Liver (tissue), 9 donors: ENCODE data around the gene RPS6KA2. TPM values are rescaled to one million over a fixed set of nuclear protein-coding genes. Genes with fewer than 3 reads are reported as not detected.

Source experiments
- DNase-seq: peaks from one replicate; pipeline ENCODE4 v3.0.0-alpha.2; 2017; ENCODE audit warnings: low spot score
- H3K27ac ChIP-seq, 2 donors: one replicate each; pipeline ENCODE4 v1.7.0; 2013; ENCODE audit warnings: inconsistent platforms in 2 of 2, low read length in 2 of 2, control low read depth in 1 of 2, low read depth in 1 of 2, mild to moderate bottlenecking in 1 of 2
- H3K27me3 ChIP-seq, 4 donors: one replicate each; pipeline versions ENCODE4 v1.6.1 to v1.7.0; 2013; ENCODE audit warnings: low read length in 3 of 4, inconsistent platforms in 1 of 4, mild to moderate bottlenecking in 1 of 4, moderate library complexity in 1 of 4; ENCODE audit not compliant: control insufficient read depth in 4 of 4, insufficient read depth in 4 of 4
- H3K36me3 ChIP-seq, 4 donors: one replicate each; pipeline versions ENCODE4 v1.6.1 to v1.7.0; 2013; ENCODE audit warnings: low read length in 3 of 4, mild to moderate bottlenecking in 3 of 4, low read depth in 1 of 4, moderate library complexity in 1 of 4; ENCODE audit not compliant: control insufficient read depth in 4 of 4, insufficient read depth in 3 of 4
- H3K4me1 ChIP-seq, 4 donors: one replicate each; pipeline versions ENCODE4 v1.6.1 to v1.7.0; 2013; ENCODE audit warnings: low read length in 3 of 4, mild to moderate bottlenecking in 3 of 4, moderate library complexity in 1 of 4; ENCODE audit not compliant: control insufficient read depth in 4 of 4, insufficient read depth in 4 of 4
- H3K4me3 ChIP-seq, 3 donors: one replicate each; pipeline versions ENCODE4 v1.6.1 to v1.7.0; 2013; ENCODE audit warnings: low read length in 3 of 3, control low read depth in 1 of 3, low read depth in 1 of 3, mild to moderate bottlenecking in 1 of 3
- H3K9ac ChIP-seq, 2 donors: one replicate each; pipeline ENCODE4 v1.7.0; 2013; ENCODE audit warnings: low read length in 2 of 2, mild to moderate bottlenecking in 2 of 2, moderate library complexity in 2 of 2, control low read depth in 1 of 2, low read depth in 1 of 2
- H3K9me3 ChIP-seq, 4 donors: one replicate each; pipeline versions ENCODE4 v1.6.1 to v1.7.0; 2013; ENCODE audit warnings: low read length in 3 of 4; ENCODE audit not compliant: control insufficient read depth in 4 of 4
- ATF3 ChIP-seq: IDR thresholded peaks from 2 replicates; pipeline ENCODE4 v1.6.1; 2016; ENCODE audit warnings: antibody characterized with exemption
- EGR1 ChIP-seq, 2 donors: IDR thresholded peaks; 2 replicates each; pipeline ENCODE4 v1.6.1; 2016 to 2018; ENCODE audit warnings: antibody characterized with exemption in 2 of 2, low read depth in 2 of 2
- FOXA1 ChIP-seq: IDR thresholded peaks from 2 replicates; pipeline ENCODE4 v1.6.1; 2016; ENCODE audit warnings: antibody characterized with exemption
- FOXA2 ChIP-seq: IDR thresholded peaks from 2 replicates; pipeline ENCODE4 v1.6.1; 2016; ENCODE audit warnings: antibody characterized with exemption
- GABPA ChIP-seq, 2 donors: IDR thresholded peaks in 1 of 2; conservative IDR thresholded peaks in 1 of 2; 2 replicates each; pipeline ENCODE4 v1.6.1; 2016; ENCODE audit warnings: antibody characterized with exemption in 2 of 2, mild to moderate bottlenecking in 1 of 2, moderate library complexity in 1 of 2
- HNF4A ChIP-seq, 2 donors: conservative IDR thresholded peaks; 2 replicates each; pipeline ENCODE4 v1.6.1; 2016; ENCODE audit warnings: antibody characterized with exemption in 2 of 2, mild to moderate bottlenecking in 2 of 2
- HNF4G ChIP-seq: IDR thresholded peaks from 2 replicates; pipeline ENCODE4 v1.6.1; 2016; ENCODE audit warnings: antibody characterized with exemption
- JUND ChIP-seq, 2 donors: IDR thresholded peaks; 2 replicates each; pipeline ENCODE4 v1.6.1; 2016; ENCODE audit warnings: antibody characterized with exemption in 2 of 2
- MAX ChIP-seq: IDR thresholded peaks from 2 replicates; pipeline ENCODE4 v1.6.1; 2016; ENCODE audit warnings: antibody characterized with exemption
- NR2F2 ChIP-seq: IDR thresholded peaks from 2 replicates; pipeline ENCODE4 v1.6.1; 2016; ENCODE audit warnings: antibody characterized with exemption
- RAD21 ChIP-seq, 2 donors: IDR thresholded peaks; 2 replicates each; pipeline ENCODE4 v1.6.1; 2016; ENCODE audit warnings: antibody characterized with exemption in 2 of 2, mild to moderate bottlenecking in 2 of 2
- RXRA ChIP-seq, 2 donors: IDR thresholded peaks; 2 replicates each; pipeline ENCODE4 v1.6.1; 2017 to 2018; ENCODE audit warnings: antibody characterized with exemption in 2 of 2, mild to moderate bottlenecking in 1 of 2
- SP1 ChIP-seq: IDR thresholded peaks from 2 replicates; pipeline ENCODE4 v1.6.1; 2018; ENCODE audit warnings: antibody characterized with exemption, mild to moderate bottlenecking
- TAF1 ChIP-seq: conservative IDR thresholded peaks from 2 replicates; pipeline ENCODE4 v1.6.1; 2016; ENCODE audit warnings: antibody characterized with exemption, mild to moderate bottlenecking
- YY1 ChIP-seq: IDR thresholded peaks from 2 replicates; pipeline ENCODE4 v1.6.1; 2016; ENCODE audit warnings: antibody characterized with exemption, mild to moderate bottlenecking
- ZBTB33 ChIP-seq: IDR thresholded peaks from 2 replicates; pipeline ENCODE4 v1.6.1; 2016; ENCODE audit warnings: antibody characterized with exemption
- WGBS: extraction: QIAGEN DNeasy Blood & Tissue Kit; methylation state at CpG from one replicate; pipeline ENCODE4 v1.1.7; 2013; 5-methylcytosine and 5-hydroxymethylcytosine counted together
- polyA plus RNA-seq, 2 donors: library from polyadenylated mRNA; stranded (reverse) in 1 of 2; unstranded in 1 of 2; fragments of 200-250 nt in 1 of 2; fragments of >200 nt in 1 of 2; fragmentation: Nextera tagmentation in 1 of 2; extraction: Ambion mirVana in 1 of 2; gene quantifications; one replicate each; pipeline versions ENCODE4 v1.2.1 to v1.2.3, GENCODE V29; 2013 to 2015
- total RNA-seq, 2 donors: library from RNA; depleted of rRNA; stranded (reverse); fragments of >200 nt; gene quantifications; one replicate each; pipeline ENCODE4 v1.2.3, GENCODE V29; 2014
- TF ChIP-seq, protein P1 (sequence below): fragments of 150-350 bp; IDR thresholded peaks from 2 replicates; pipeline ENCODE4 v1.5.1; 2017; ENCODE audit warnings: improper control_type of control experiment, low read depth, low read length; ENCODE audit not compliant: missing input control
- TF ChIP-seq, protein P2 (sequence below): IDR thresholded peaks from 2 replicates; pipeline ENCODE4 v1.6.1; 2016; ENCODE audit warnings: antibody characterized with exemption, mild to moderate bottlenecking
- donor health status: healthy.
- donor health status: healthy.
- donor health status: healthy.
- donor health status: healthy.
- donor health status: healthy.

The RPS6KA2 gene
- total and polyA plus RNA-seq, 4 donors: 2.5 to 9.0 (median 5.0) TPM

- DNase-seq: no peak
- H3K9ac ChIP-seq: no peak overlapping the region
- WGBS: 85% methylated on average over 8 of the region's 8 CpGs
- no peak overlapping the region for H3K27ac ChIP-seq
- no peaks in the 10 kb centered on the region for H3K36me3 ChIP-seq
- TF ChIP-seq SP1: no peak
- TF ChIP-seq HNF4G: no peak
- TF ChIP-seq MAX: no peak
- TF ChIP-seq FOXA1: no peak
- no peak for TF ChIP-seq GABPA (IDR thresholded peaks at IDR 0.05 in 1 of 2, conservative IDR thresholded peaks at IDR 0.05 in 1 of 2)
- TF ChIP-seq, protein P1, sequence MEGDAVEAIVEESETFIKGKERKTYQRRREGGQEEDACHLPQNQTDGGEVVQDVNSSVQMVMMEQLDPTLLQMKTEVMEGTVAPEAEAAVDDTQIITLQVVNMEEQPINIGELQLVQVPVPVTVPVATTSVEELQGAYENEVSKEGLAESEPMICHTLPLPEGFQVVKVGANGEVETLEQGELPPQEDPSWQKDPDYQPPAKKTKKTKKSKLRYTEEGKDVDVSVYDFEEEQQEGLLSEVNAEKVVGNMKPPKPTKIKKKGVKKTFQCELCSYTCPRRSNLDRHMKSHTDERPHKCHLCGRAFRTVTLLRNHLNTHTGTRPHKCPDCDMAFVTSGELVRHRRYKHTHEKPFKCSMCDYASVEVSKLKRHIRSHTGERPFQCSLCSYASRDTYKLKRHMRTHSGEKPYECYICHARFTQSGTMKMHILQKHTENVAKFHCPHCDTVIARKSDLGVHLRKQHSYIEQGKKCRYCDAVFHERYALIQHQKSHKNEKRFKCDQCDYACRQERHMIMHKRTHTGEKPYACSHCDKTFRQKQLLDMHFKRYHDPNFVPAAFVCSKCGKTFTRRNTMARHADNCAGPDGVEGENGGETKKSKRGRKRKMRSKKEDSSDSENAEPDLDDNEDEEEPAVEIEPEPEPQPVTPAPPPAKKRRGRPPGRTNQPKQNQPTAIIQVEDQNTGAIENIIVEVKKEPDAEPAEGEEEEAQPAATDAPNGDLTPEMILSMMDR: no peak
- TF ChIP-seq ZBTB33: no peak
- no peak for TF ChIP-seq YY1
- TF ChIP-seq NR2F2: no peak
- TF ChIP-seq FOXA2: no peak
- TF ChIP-seq RAD21 (IDR thresholded peaks at IDR 0.05): no peak
- no peak for TF ChIP-seq RXRA (IDR thresholded peaks at IDR 0.05)
- TF ChIP-seq EGR1 (IDR thresholded peaks at IDR 0.05; ENCODE audit: low read depth in 2 of 2): no peak
- no peak for TF ChIP-seq ATF3
- no peak for TF ChIP-seq HNF4A (conservative IDR thresholded peaks at IDR 0.05)
- no peaks in the 10 kb centered on the region for H3K27me3 ChIP-seq
- H3K4me1 ChIP-seq: no peaks in the 10 kb centered on the region
- H3K4me3 ChIP-seq: no peak overlapping the region
- H3K9me3 ChIP-seq: no peaks in the 10 kb centered on the region
Measured at GRCh38 chr6:166589786-166590574, 37.1 kb downstream of the RPS6KA2 start.

GRCh38 chr6:166589337-166589731, 37.7 kb downstream of the RPS6KA2 start:
- Histone ChIP-seq H3K4me1 (no peaks in the 10 kb centered on the region), H3K36me3 (no peaks in the 10 kb centered on the region), H3K4me3 (no peak overlapping the region), H3K9me3 (no peaks in the 10 kb centered on the region), H3K9ac (no peak overlapping the region), H3K27me3 (no peaks in the 10 kb centered on the region), H3K27ac (no peak overlapping the region)
- no peak for DNase-seq
- WGBS: 87% methylated on average over 4 of the region's 4 CpGs
- no peak for TF ChIP-seq FOXA1
- no peak for TF ChIP-seq YY1
- no peak for TF ChIP-seq RAD21 (IDR thresholded peaks at IDR 0.05)
- no peak for TF ChIP-seq NR2F2
- TF ChIP-seq TAF1: no peak
- TF ChIP-seq HNF4A (conservative IDR thresholded peaks at IDR 0.05): no peak
- TF ChIP-seq, protein P2, sequence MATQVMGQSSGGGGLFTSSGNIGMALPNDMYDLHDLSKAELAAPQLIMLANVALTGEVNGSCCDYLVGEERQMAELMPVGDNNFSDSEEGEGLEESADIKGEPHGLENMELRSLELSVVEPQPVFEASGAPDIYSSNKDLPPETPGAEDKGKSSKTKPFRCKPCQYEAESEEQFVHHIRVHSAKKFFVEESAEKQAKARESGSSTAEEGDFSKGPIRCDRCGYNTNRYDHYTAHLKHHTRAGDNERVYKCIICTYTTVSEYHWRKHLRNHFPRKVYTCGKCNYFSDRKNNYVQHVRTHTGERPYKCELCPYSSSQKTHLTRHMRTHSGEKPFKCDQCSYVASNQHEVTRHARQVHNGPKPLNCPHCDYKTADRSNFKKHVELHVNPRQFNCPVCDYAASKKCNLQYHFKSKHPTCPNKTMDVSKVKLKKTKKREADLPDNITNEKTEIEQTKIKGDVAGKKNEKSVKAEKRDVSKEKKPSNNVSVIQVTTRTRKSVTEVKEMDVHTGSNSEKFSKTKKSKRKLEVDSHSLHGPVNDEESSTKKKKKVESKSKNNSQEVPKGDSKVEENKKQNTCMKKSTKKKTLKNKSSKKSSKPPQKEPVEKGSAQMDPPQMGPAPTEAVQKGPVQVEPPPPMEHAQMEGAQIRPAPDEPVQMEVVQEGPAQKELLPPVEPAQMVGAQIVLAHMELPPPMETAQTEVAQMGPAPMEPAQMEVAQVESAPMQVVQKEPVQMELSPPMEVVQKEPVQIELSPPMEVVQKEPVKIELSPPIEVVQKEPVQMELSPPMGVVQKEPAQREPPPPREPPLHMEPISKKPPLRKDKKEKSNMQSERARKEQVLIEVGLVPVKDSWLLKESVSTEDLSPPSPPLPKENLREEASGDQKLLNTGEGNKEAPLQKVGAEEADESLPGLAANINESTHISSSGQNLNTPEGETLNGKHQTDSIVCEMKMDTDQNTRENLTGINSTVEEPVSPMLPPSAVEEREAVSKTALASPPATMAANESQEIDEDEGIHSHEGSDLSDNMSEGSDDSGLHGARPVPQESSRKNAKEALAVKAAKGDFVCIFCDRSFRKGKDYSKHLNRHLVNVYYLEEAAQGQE: no peak
- TF ChIP-seq RXRA (IDR thresholded peaks at IDR 0.05): no peak
- TF ChIP-seq ATF3: no peak
- TF ChIP-seq SP1: no peak
- no peak for TF ChIP-seq JUND (IDR thresholded peaks at IDR 0.05)
- no peak for TF ChIP-seq MAX
- TF ChIP-seq, protein P1: no peak
